ENCODE data around the gene AKAP7. TPM values are rescaled to one million over a fixed set of nuclear protein-coding genes. Genes with fewer than 3 reads are reported as not detected.

Gene AKAP7
- total RNA-seq, 1 experiment from 2014 or later, result 3.1 TPM

- Histone ChIP-seq H3K4me2 (ENCODE audit: low read length) (no peak overlapping the region), H3K9me2 (ENCODE audit: insufficient read depth) (no peaks in the 10 kb centered on the region), H3K4me1 (ENCODE audit: control insufficient read depth in 1 of 2, insufficient read depth in 2 of 2, low read length in 2 of 2) (no peaks in the 10 kb centered on the region), H2AFZ (ENCODE audit: low read depth, low read length, poor library complexity, severe bottlenecking) (no peak overlapping the region), H3K27me3 (ENCODE audit: insufficient read depth, low read length) (no peaks in the 10 kb centered on the region), H3K4me3 (replicated peaks in 1 of 2; ENCODE audit: low read depth in 1 of 2, low read length in 2 of 2) (no peak overlapping the region), H4K20me1 (ENCODE audit: insufficient read depth) (no peaks in the 10 kb centered on the region), H3K27ac (ENCODE audit: low read depth, low read length) (no peak overlapping the region), H3K36me3 (ENCODE audit: control insufficient read depth in 1 of 2, insufficient read depth in 2 of 2, low read length in 2 of 2) (no peaks in the 10 kb centered on the region), H3K79me2 (ENCODE audit: insufficient read depth, low read length) (no peaks in the 10 kb centered on the region), H3K9ac (ENCODE audit: low read length) (no peak overlapping the region), H3K9me3 (ENCODE audit: control insufficient read depth in 1 of 2, insufficient read depth in 1 of 2, low read depth in 1 of 2, low read length in 2 of 2) (no peaks in the 10 kb centered on the region)
- RAD21 ChIA-PET (ENCODE audit: low non-redundant PET in 1 of 2, low total read pairs in 2 of 2, uncharacterized antibody in 2 of 2, unreplicated experiment in 2 of 2), result no interaction called here
- BruUV-seq (replicated peaks), result no TSS peak
- POLR2A ChIA-PET, result no interaction called here
- DNase-seq (ENCODE audit: low read depth, low spot score), result no peak
- CTCF ChIA-PET, result no interaction called here
- no peak for TF ChIP-seq ELF1 (IDR thresholded peaks at IDR 0.05; ENCODE audit: borderline replicate concordance, low read depth)
- intact Hi-C loops (cut with micrococcal nuclease), result no loop called here
- no peak for ATAC-seq
These were observed 155.7 kb downstream of the AKAP7 start for GRCh38 chr6:131290955-131291354.

- no peaks in the 10 kb centered on the region for H3K27me3 ChIP-seq (ENCODE audit: insufficient read depth, low read length)
- no peak for DNase-seq (ENCODE audit: low read depth, low spot score)
- no TSS peak for BruUV-seq (replicated peaks)
- H2AFZ ChIP-seq (ENCODE audit: low read depth, low read length, poor library complexity, severe bottlenecking), result no peak overlapping the region
- no peaks in the 10 kb centered on the region for H3K9me2 ChIP-seq (ENCODE audit: insufficient read depth)
- CTCF ChIA-PET, result no interaction called here
- H4K20me1 ChIP-seq (ENCODE audit: insufficient read depth), result no peaks in the 10 kb centered on the region
- no peaks in the 10 kb centered on the region for H3K79me2 ChIP-seq (ENCODE audit: insufficient read depth, low read length)
- H3K4me2 ChIP-seq (ENCODE audit: low read length), result no peak overlapping the region
- ATAC-seq, result no peak
- H3K36me3 ChIP-seq (ENCODE audit: control insufficient read depth in 1 of 2, insufficient read depth in 2 of 2, low read length in 2 of 2), result no peaks in the 10 kb centered on the region
- intact Hi-C loops (cut with micrococcal nuclease), result no loop called here
- no peak overlapping the region for H3K27ac ChIP-seq (ENCODE audit: low read depth, low read length)
- no peaks in the 10 kb centered on the region for H3K4me1 ChIP-seq (ENCODE audit: control insufficient read depth in 1 of 2, insufficient read depth in 2 of 2, low read length in 2 of 2)
- no peak overlapping the region for H3K9ac ChIP-seq (ENCODE audit: low read length)
- POLR2A ChIA-PET, result no interaction called here
- H3K9me3 ChIP-seq (ENCODE audit: control insufficient read depth in 1 of 2, insufficient read depth in 1 of 2, low read depth in 1 of 2, low read length in 2 of 2), result no peaks in the 10 kb centered on the region
- RAD21 ChIA-PET (ENCODE audit: low non-redundant PET in 1 of 2, low total read pairs in 2 of 2, uncharacterized antibody in 2 of 2, unreplicated experiment in 2 of 2), result no interaction called here
- no peak overlapping the region for H3K4me3 ChIP-seq (replicated peaks in 1 of 2; ENCODE audit: low read depth in 1 of 2, low read length in 2 of 2)
- TF ChIP-seq REST (IDR thresholded peaks at IDR 0.05; ENCODE audit: low read depth) (no peak), TCF7L2 (IDR thresholded peaks at IDR 0.05; ENCODE audit: borderline replicate concordance, extremely low read depth, insufficient read depth, insufficient read length) (no peak), FOSL1 (IDR thresholded peaks at IDR 0.05; ENCODE audit: low read depth) (no peak), JUND (IDR thresholded peaks at IDR 0.05) (no peak), ZBTB33 (IDR thresholded peaks at IDR 0.05; ENCODE audit: extremely low read depth, insufficient replicate concordance, low read length) (no peak), YY1 (IDR thresholded peaks at IDR 0.05; ENCODE audit: extremely low read depth, insufficient replicate concordance, low read depth, low read length) (no peak), SP1 (IDR thresholded peaks at IDR 0.05; ENCODE audit: low read depth) (no peak), MAX (IDR thresholded peaks at IDR 0.05) (no peak), SRF (IDR thresholded peaks at IDR 0.05; ENCODE audit: low read depth) (no peak), ZNF274 (IDR thresholded peaks at IDR 0.05; ENCODE audit: low read depth, low read length) (no peak), CBX3 (IDR thresholded peaks at IDR 0.05; ENCODE audit: low read depth) (no peak), EZH2phosphoT487 (IDR thresholded peaks at IDR 0.05; ENCODE audit: borderline replicate concordance) (no peak), CEBPB (IDR thresholded peaks at IDR 0.05; ENCODE audit: low read depth) (no peak), POLR2A (IDR thresholded peaks at IDR 0.05; ENCODE audit: borderline replicate concordance, extremely low read depth, insufficient read depth, insufficient read length) (no peak), RAD21 (IDR thresholded peaks at IDR 0.05; ENCODE audit: low read depth) (no peak)
These were observed 157.1 kb downstream of the AKAP7 start for GRCh38 chr6:131292145-131292938.
